ENCODE results near the gene SBK1. TPM values are rescaled to one million over a fixed set of nuclear protein-coding genes. Genes with fewer than 3 reads are reported as not detected.

SBK1 gene
- total RNA-seq, 4 donors from 2014 or later, result 1.8 to 6.4 (median 4.5) TPM

GRCh38 chr16:28317040-28317880 is 24.9 kb downstream of the SBK1 start:
- H3K36me3 ChIP-seq, result peaks cover 0 to 8% of the 10 kb centered on the region in 2 donors
- peak; percentile 58 to 79 for ATAC-seq
- peak overlapping the region; percentile 36 to 78 (median 52) for H3K27ac ChIP-seq
- intact Hi-C loops (cut with DNase I; ENCODE audit: low total_unique reads), result loop anchor here (1.0 kb wide), 1 partner anchor 40 kb away; no protein-coding TSS in a partner anchor
- H3K9me3 ChIP-seq, result no peaks in the 10 kb centered on the region
- TF ChIP-seq POLR2A (IDR thresholded peaks at IDR 0.05) (no peak), CTCF (IDR thresholded peaks at IDR 0.05 in 4 of 5, conservative IDR thresholded peaks at IDR 0.05 in 1 of 5) (peak; percentile 81 to 91 (median 88))
- H3K27me3 ChIP-seq, result no peaks in the 10 kb centered on the region
- peak in 1 of 2 donors; percentile 53 for DNase-seq
- H3K4me3 ChIP-seq, result no peak overlapping the region
- peaks cover 0 to 4% of the 10 kb centered on the region in 2 donors for H3K4me1 ChIP-seq
- in situ Hi-C loops (cut with MboI; ENCODE audit: low sequenced_read_pairs in 4 of 4), result loop anchor here in 2 of 4 donors (5.0 kb wide), 2 partner anchors 35 to 40 kb away; no protein-coding TSS in a partner anchor

DNA sequence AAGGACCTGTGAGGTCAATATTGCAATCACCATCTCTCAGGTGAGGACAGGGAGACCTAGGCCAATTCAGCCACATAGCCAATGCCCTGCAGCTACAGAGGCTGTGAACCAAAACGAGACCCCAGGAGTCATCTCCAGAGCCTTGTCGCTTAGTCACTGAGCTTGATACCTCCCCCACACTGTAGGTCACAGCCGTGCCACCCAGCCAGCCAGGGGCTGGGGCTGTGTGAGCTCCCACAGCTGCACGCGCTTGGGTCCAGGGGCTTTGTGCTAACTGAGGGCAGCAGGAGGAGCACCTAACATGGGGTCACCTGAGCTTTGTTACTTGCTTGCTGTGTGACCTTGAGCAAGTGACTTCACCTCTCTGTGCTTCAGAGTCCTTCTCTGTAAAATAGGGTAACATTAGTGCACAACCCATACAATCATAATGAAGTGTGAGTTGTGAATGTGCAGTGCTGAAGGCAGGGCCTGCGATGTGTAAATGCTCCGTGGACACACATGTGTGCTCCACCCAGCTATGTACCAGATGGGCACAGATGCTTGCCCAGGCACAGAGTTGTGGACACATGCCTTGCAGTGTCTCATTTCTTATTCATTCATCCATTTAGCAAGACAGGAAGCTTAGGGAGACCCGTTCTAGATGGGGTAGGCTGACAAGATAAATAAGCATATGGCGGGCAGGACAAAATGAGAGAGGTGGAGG is 25.9 kb downstream of the SBK1 start:
- Histone ChIP-seq H3K36me3 (peaks cover 0 to 8% of the 10 kb centered on the region in 2 donors), H3K27ac (no peak overlapping the region), H3K27me3 (no peaks in the 10 kb centered on the region), H3K4me3 (no peak overlapping the region), H3K9me3 (no peaks in the 10 kb centered on the region), H3K4me1 (peaks cover 0 to 4% of the 10 kb centered on the region in 2 donors)
- in situ Hi-C loops (cut with MboI; ENCODE audit: low sequenced_read_pairs in 4 of 4) (loop anchor here in 2 of 4 donors (5.0 kb wide), 2 partner anchors 36 to 41 kb away; no protein-coding TSS in a partner anchor), intact Hi-C loops (cut with DNase I; ENCODE audit: low total_unique reads) (no loop called here)
- DNase-seq (no peak), ATAC-seq (no peak)
- TF ChIP-seq POLR2A (IDR thresholded peaks at IDR 0.05), result no peak
- no peak for TF ChIP-seq CTCF (IDR thresholded peaks at IDR 0.05 in 4 of 5, conservative IDR thresholded peaks at IDR 0.05 in 1 of 5)

GRCh38 chr16:28319476-28320022 is 27.2 kb downstream of the SBK1 start:
- Histone ChIP-seq H3K9me3 (no peaks in the 10 kb centered on the region), H3K4me3 (no peak overlapping the region), H3K36me3 (peaks cover 0 to 8% of the 10 kb centered on the region in 2 donors), H3K27ac (no peak overlapping the region), H3K4me1 (peaks cover 0 to 4% of the 10 kb centered on the region in 2 donors), H3K27me3 (no peaks in the 10 kb centered on the region)
- intact Hi-C loops (cut with DNase I; ENCODE audit: low total_unique reads), result no loop called here
- DNase-seq (no peak), ATAC-seq (no peak)
- TF ChIP-seq POLR2A (IDR thresholded peaks at IDR 0.05), result no peak
- TF ChIP-seq CTCF (IDR thresholded peaks at IDR 0.05 in 4 of 5, conservative IDR thresholded peaks at IDR 0.05 in 1 of 5), result no peak
- in situ Hi-C loops (cut with MboI; ENCODE audit: low sequenced_read_pairs in 4 of 4), result loop anchor here in 2 of 4 donors (5.0 kb wide), 2 partner anchors 37 to 42 kb away; no protein-coding TSS in a partner anchor

GRCh38 chr16:28320023-28320561 is 27.8 kb downstream of the SBK1 start:
- intact Hi-C loops (cut with DNase I; ENCODE audit: low total_unique reads), result no loop called here
- ATAC-seq (no peak), DNase-seq (no peak)
- H3K4me3 ChIP-seq, result no peak overlapping the region
- H3K4me1 ChIP-seq, result peaks cover 0 to 4% of the 10 kb centered on the region in 2 donors
- in situ Hi-C loops (cut with MboI; ENCODE audit: low sequenced_read_pairs in 4 of 4), result no loop called here
- no peak overlapping the region for H3K27ac ChIP-seq
- no peaks in the 10 kb centered on the region for H3K27me3 ChIP-seq
- H3K9me3 ChIP-seq, result no peaks in the 10 kb centered on the region
- TF ChIP-seq CTCF (IDR thresholded peaks at IDR 0.05 in 4 of 5, conservative IDR thresholded peaks at IDR 0.05 in 1 of 5) (no peak), POLR2A (IDR thresholded peaks at IDR 0.05) (no peak)
- peaks cover 0 to 8% of the 10 kb centered on the region in 2 donors for H3K36me3 ChIP-seq
